CD4-positive, alpha-beta T cell (primary cell): ENCODE data around the gene RHOBTB3. TPM values are rescaled to one million over a fixed set of nuclear protein-coding genes. Genes with fewer than 3 reads are reported as not detected.

Source experiments
- ATAC-seq: fragments of 200-7000 bp; cut with Tn5 transposase; one replicate; pipeline ENCODE4 v1.10.0; 2022; ENCODE audit warnings: mild to moderate bottlenecking; ENCODE audit not compliant: poor library complexity
- CTCF ChIA-PET: fragments of 350-600 bp; sonication (Branson Sonifier 250); formaldehyde crosslinking; loops from one replicate; lab custom pipeline; 2021; ENCODE audit warnings: antibody characterized with exemption, inconsistent platforms; lab: Charles Lee
- POLR2A ChIA-PET: fragments of 350-600 bp; sonication (Branson Sonifier 250); formaldehyde crosslinking; loops from one replicate; lab custom pipeline; 2021; ENCODE audit warnings: antibody characterized with exemption, inconsistent platforms; lab: Charles Lee
- DNase-seq, 14 experiments: peaks; one replicate each; pipeline ENCODE4 v3.0.0-alpha.2; 2013 to 2020; ENCODE audit warnings: mixed read lengths in 2 of 14
- H3K27ac ChIP-seq, 2 donors: one replicate each; pipeline versions ENCODE4 v1.5.1 to v1.7.0; 2013; ENCODE audit warnings: low read length in 2 of 2, low read depth in 1 of 2, mild to moderate bottlenecking in 1 of 2
- H3K27me3 ChIP-seq, 2 experiments: 1 replicate in 1 of 2; 2 replicates in 1 of 2; pipeline versions ENCODE4 v1.6.1 to v1.7.0; 2013; ENCODE audit warnings: low read length in 2 of 2, control low read depth in 1 of 2, mild to moderate bottlenecking in 1 of 2, moderate library complexity in 1 of 2; ENCODE audit not compliant: insufficient read depth in 2 of 2, control insufficient read depth in 1 of 2
- H3K36me3 ChIP-seq: one replicate; pipeline ENCODE4 v1.6.1; 2013; ENCODE audit warnings: low read length, control low read depth; ENCODE audit not compliant: insufficient read depth
- H3K4me1 ChIP-seq: one replicate; pipeline ENCODE4 v1.6.1; 2013; ENCODE audit warnings: low read length, control low read depth; ENCODE audit not compliant: insufficient read depth
- H3K4me3 ChIP-seq: one replicate; pipeline ENCODE4 v1.5.1; 2013; ENCODE audit warnings: mild to moderate bottlenecking, low read length, moderate library complexity
- H3K9me3 ChIP-seq, 2 experiments: 1 replicate in 1 of 2; 2 replicates in 1 of 2; pipeline versions ENCODE4 v1.6.1 to v1.7.0; 2013; ENCODE audit warnings: low read length in 2 of 2, mild to moderate bottlenecking in 2 of 2, control low read depth in 1 of 2, moderate library complexity in 1 of 2; ENCODE audit not compliant: control insufficient read depth in 1 of 2, insufficient read depth in 1 of 2
- H3K27ac Mint-ChIP-seq: one replicate; pipeline ENCODE4 v1.8.0; 2020; ENCODE audit warnings: mixed read lengths
- H3K27me3 Mint-ChIP-seq: one replicate; pipeline ENCODE4 v1.8.0; 2021; ENCODE audit warnings: mixed read lengths
- H3K36me3 Mint-ChIP-seq: one replicate; pipeline ENCODE4 v1.8.0; 2021; ENCODE audit warnings: low read depth, mixed read lengths
- H3K4me1 Mint-ChIP-seq: one replicate; pipeline ENCODE4 v1.8.0; 2021; ENCODE audit warnings: low read depth, mixed read lengths
- H3K4me3 Mint-ChIP-seq: one replicate; pipeline ENCODE4 v1.8.0; 2020; ENCODE audit warnings: mild to moderate bottlenecking, mixed read lengths
- H3K9me3 Mint-ChIP-seq: one replicate; pipeline ENCODE4 v1.8.0; 2020; ENCODE audit warnings: mixed read lengths
- CTCF ChIP-seq: fragments of 200-600 bp; IDR thresholded peaks from one replicate; pipeline ENCODE4 v1.8.0; 2022; ENCODE audit warnings: antibody characterized with exemption, mild to moderate bottlenecking
- intact Hi-C, 2 experiments: fragments of 100-400 bp; cut with DNase I in 1 of 2; cut with micrococcal nuclease in 1 of 2; formaldehyde crosslinking; loops; one replicate each; pipeline versions ENCODE4 v1.15.1 to v1.9.0; 2023 to 2025; cut with DNase I, micrococcal nuclease
- total RNA-seq, 174 experiments: library from RNA in 2 of 174; stranded (reverse) in 2 of 174; gene quantifications; one replicate each; pipeline ENCODE4 v1.2.3 and lab custom pipeline; 2021 to 2026

Gene RHOBTB3
- total RNA-seq, 2 experiments from 2014 or later = 3.8 to 4.3 TPM

- Mint-ChIP-seq H3K9me3 (no peaks in the 10 kb centered on the region), H3K36me3 (peaks cover 7% of the 10 kb centered on the region), H3K4me1 (peaks cover 52% of the 10 kb centered on the region), H3K27ac (peak overlapping the region; percentile 26), H3K27me3 (no peaks in the 10 kb centered on the region), H3K4me3 (peak overlapping the region; percentile 40)
- ATAC-seq = no peak
- H3K4me3 ChIP-seq = no peak overlapping the region
- no peaks in the 10 kb centered on the region for H3K27me3 ChIP-seq
- peak in 2 of 14 experiments; percentile 31 to 38 for DNase-seq
- CTCF ChIA-PET = interaction anchor here (1.5 kb wide), 1 partner anchor 9 kb away, joined by 5 read pairs; no protein-coding TSS in a partner anchor
- no peak overlapping the region for H3K27ac ChIP-seq
- POLR2A ChIA-PET = no interaction called here
- TF ChIP-seq CTCF = no peak
- H3K36me3 ChIP-seq = no peaks in the 10 kb centered on the region
- H3K9me3 ChIP-seq = no peaks in the 10 kb centered on the region
- intact Hi-C loops = no loop called here
- peaks cover 43% of the 10 kb centered on the region for H3K4me1 ChIP-seq
Measured at GRCh38 chr5:95826949-95827891, 96.1 kb downstream of the RHOBTB3 start.

- CTCF ChIA-PET = interaction anchor here (1.5 kb wide), 1 partner anchor 10 kb away, joined by 5 read pairs; no protein-coding TSS in a partner anchor
- peak overlapping the region; percentile 26 for H3K27ac Mint-ChIP-seq
- POLR2A ChIA-PET = no interaction called here
Measured at GRCh38 chr5:95827892-95828246, 96.7 kb downstream of the RHOBTB3 start.

GRCh38 chr5:95830226-95830625 is 99.1 kb downstream of the RHOBTB3 start:
- no peak for TF ChIP-seq CTCF
- no peak overlapping the region for H3K4me3 Mint-ChIP-seq
- H3K4me1 Mint-ChIP-seq = peaks cover 48% of the 10 kb centered on the region
- no peaks in the 10 kb centered on the region for H3K36me3 ChIP-seq
- DNase-seq (no peak), ATAC-seq (no peak)
- intact Hi-C loops = no loop called here
- no peak overlapping the region for H3K27ac Mint-ChIP-seq
- H3K9me3 ChIP-seq = no peaks in the 10 kb centered on the region
- H3K4me3 ChIP-seq = no peak overlapping the region
- POLR2A ChIA-PET = interaction anchor here (1.6 to 2.7 kb wide), 2 partner anchors 8 to 49 kb away, joined by 4 to 18 read pairs; partner anchors contain the start of gene GLRX
- no peaks in the 10 kb centered on the region for H3K27me3 Mint-ChIP-seq
- H3K36me3 Mint-ChIP-seq = no peaks in the 10 kb centered on the region
- no peaks in the 10 kb centered on the region for H3K27me3 ChIP-seq
- no peak overlapping the region for H3K27ac ChIP-seq
- CTCF ChIA-PET = interaction anchor here (3.0 kb wide), 1 partner anchor 49 kb away, joined by 17 read pairs; no protein-coding TSS in a partner anchor
- H3K9me3 Mint-ChIP-seq = no peaks in the 10 kb centered on the region
- peaks cover 36% of the 10 kb centered on the region for H3K4me1 ChIP-seq

More at GRCh38 chr5:95827892-95828246, 96.7 kb downstream of the RHOBTB3 start:
- peaks cover 48% of the 10 kb centered on the region for H3K4me1 ChIP-seq
- no peak overlapping the region for H3K4me3 ChIP-seq
- H3K27me3 Mint-ChIP-seq = no peaks in the 10 kb centered on the region
- H3K4me1 Mint-ChIP-seq = peaks cover 52% of the 10 kb centered on the region
- no peaks in the 10 kb centered on the region for H3K9me3 Mint-ChIP-seq
- H3K9me3 ChIP-seq = no peaks in the 10 kb centered on the region
- peak overlapping the region; percentile 13 for H3K4me3 Mint-ChIP-seq
- TF ChIP-seq CTCF = no peak
- DNase-seq (no peak), ATAC-seq (no peak)
- no peak overlapping the region for H3K27ac ChIP-seq
- intact Hi-C loops = no loop called here
- H3K36me3 Mint-ChIP-seq = peaks cover under 1% of the 10 kb centered on the region
- no peaks in the 10 kb centered on the region for H3K27me3 ChIP-seq
- no peaks in the 10 kb centered on the region for H3K36me3 ChIP-seq
